Brain microvascular endothelial cell (primary cell): ENCODE measurements around the gene TIMM10B.

Experiments used
- DNase-seq: peaks from one replicate; pipeline ENCODE4 v3.0.0-alpha.2; 2020
- H3K27ac ChIP-seq: fragments of 250-450 bp; sonication (Bioruptor Pico); 2 replicates; pipeline ENCODE4 v1.5.1; 2020; ENCODE audit warnings: mild to moderate bottlenecking, moderate library complexity
- H3K27me3 ChIP-seq: fragments of 250-450 bp; sonication (Bioruptor Pico); replicated peaks from 2 replicates; pipeline ENCODE4 v1.5.1; 2020; ENCODE audit warnings: mild to moderate bottlenecking
- H3K36me3 ChIP-seq: fragments of 250-450 bp; sonication (Bioruptor Pico); replicated peaks from 2 replicates; pipeline ENCODE4 v1.5.1; 2020; ENCODE audit warnings: mild to moderate bottlenecking
- H3K4me3 ChIP-seq: 2 replicates; pipeline ENCODE4 v1.5.1; 2011; ENCODE audit warnings: low read depth, mild to moderate bottlenecking, control low read depth, low read length, moderate library complexity
- in situ Hi-C: cut with HindIII; loops from 2 replicates; pipeline ENCODE4 v1.10.0; 2017; ENCODE audit warnings: low sequenced_read_pairs, low pct_ligation_motif_present
- TF ChIP-seq, protein P1 (sequence below): IDR thresholded peaks from 2 replicates; pipeline ENCODE4 v1.5.1; 2011; ENCODE audit warnings: low read depth, mild to moderate bottlenecking, moderate library complexity, low read length, control low read depth, inconsistent platforms; ENCODE audit errors: missing control alignments

TIMM10B gene

DNA sequence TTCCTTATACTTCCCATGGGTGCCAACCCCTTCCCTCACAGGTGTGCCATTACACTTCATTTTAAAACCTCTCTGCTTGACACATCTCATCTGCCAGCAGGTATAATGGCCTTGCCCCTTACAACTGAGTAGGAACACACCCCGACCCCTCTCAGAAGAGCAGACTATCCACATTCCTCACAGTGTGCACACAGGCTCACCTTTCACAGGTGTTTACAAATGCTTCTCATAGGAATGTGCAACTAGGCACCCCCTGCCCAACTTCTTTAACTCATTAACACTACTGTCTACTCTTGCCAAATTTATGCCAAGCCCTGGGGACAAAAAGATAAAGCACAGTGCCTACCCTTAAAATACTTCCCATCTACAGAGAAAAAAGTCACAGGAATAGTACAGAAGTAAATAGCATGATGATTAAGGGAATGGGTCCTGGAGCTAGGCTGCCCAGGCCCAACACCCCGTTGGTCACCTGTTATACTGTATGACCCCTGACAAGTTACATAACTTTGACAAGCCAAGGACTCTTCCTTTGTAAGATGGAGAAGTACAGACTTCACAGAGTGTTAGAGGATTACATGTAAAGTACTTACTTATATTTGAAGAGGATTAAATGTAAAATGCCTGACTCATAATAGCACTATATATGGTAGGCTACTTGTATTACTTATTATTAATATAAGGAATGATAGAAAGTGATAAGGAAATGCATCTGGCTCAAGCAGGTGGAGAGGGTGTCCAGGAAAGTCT is 22.8 kb upstream of the TIMM10B start:
- TF ChIP-seq, protein P1, sequence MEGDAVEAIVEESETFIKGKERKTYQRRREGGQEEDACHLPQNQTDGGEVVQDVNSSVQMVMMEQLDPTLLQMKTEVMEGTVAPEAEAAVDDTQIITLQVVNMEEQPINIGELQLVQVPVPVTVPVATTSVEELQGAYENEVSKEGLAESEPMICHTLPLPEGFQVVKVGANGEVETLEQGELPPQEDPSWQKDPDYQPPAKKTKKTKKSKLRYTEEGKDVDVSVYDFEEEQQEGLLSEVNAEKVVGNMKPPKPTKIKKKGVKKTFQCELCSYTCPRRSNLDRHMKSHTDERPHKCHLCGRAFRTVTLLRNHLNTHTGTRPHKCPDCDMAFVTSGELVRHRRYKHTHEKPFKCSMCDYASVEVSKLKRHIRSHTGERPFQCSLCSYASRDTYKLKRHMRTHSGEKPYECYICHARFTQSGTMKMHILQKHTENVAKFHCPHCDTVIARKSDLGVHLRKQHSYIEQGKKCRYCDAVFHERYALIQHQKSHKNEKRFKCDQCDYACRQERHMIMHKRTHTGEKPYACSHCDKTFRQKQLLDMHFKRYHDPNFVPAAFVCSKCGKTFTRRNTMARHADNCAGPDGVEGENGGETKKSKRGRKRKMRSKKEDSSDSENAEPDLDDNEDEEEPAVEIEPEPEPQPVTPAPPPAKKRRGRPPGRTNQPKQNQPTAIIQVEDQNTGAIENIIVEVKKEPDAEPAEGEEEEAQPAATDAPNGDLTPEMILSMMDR = no peak
- DNase-seq = no peak
- in situ Hi-C loops = no loop called here
- Histone ChIP-seq H3K36me3 (peaks cover 43% of the 10 kb centered on the region), H3K27me3 (no peaks in the 10 kb centered on the region), H3K27ac (no peak overlapping the region), H3K4me3 (no peak overlapping the region)

DNA sequence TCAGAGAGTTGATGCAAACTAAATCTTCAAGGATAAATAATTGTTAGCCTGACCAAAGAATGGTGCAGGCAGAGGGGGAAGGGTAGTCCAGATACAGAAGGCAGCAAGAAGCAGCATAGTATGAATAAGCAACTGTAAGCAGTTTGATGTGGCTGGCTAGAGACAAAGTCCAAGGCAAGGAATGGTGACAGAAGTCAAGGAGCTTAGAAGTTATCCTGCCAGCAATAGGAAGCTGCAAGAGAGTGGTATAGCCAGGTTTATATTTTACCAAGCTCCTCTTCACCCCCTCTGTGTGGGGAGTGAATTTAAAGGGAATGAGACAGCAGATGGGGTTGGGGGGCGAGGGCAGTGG is 22.2 kb upstream of the TIMM10B start:
- Histone ChIP-seq H3K27ac (no peak overlapping the region), H3K4me3 (no peak overlapping the region), H3K36me3 (peaks cover 46% of the 10 kb centered on the region), H3K27me3 (no peaks in the 10 kb centered on the region)
- DNase-seq = no peak
- TF ChIP-seq, protein P1 = no peak
- in situ Hi-C loops = no loop called here

DNA sequence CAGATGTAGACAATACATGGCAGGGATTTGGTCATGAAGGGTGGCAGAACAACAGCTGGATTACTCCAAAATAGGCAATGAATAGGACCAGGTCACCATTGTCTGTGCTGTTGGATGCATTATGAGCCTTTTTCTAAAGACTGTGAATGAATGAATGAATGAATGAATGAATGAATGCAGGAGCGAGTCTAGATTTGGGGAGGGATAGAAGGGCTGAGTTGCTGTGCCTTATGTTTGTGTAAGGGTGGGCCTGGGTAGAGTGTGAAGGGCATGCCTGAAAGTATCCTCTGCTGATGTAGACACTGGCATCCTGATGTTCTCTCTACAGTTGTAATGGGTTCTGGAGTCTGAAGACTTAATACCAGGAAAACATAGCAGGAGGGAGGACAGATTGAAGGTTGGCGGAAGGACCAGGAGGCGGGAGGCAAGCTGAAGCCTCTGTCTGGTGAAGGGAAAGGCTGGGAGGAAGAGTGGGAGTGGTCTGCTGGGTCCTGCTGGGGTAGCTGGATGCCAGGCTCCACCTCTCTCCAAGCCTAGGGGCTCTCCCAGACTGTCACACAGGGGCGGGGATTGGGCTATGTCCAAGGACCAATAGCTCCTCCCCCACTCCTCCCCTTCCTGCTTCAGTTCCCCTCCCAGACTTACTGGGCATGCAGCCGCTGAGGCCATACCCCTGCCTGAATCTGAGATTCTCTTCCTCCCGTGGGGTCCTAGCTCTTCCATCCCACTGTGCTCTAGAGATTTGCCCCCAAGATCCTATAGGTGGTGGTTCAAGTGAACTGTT is 12.4 kb upstream of the TIMM10B start:
- Histone ChIP-seq H3K4me3 (no peak overlapping the region), H3K27ac (no peak overlapping the region)
- TF ChIP-seq, protein P1 = no peak

DNA sequence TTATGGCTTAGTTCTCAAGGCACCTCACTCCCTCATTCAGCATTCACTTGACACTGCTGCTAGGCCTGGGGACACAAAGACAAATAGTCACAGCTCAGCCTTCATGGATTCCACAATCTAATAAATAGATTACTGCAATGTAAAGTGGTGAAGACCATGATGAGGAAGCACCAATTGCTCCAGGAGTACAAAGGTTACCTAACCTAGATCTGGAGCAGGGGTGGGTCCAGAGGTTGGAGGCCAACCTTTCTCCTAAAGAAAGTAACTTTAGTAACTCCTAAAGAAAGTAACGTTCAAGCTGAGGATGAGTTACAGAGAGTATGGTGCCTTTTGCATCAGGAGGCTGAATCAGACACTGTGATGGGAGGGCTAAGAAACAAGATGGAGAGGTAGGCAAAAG is 11.7 kb upstream of the TIMM10B start:
- Histone ChIP-seq H3K36me3 (peaks cover 5% of the 10 kb centered on the region), H3K4me3 (no peak overlapping the region), H3K27ac (no peak overlapping the region), H3K27me3 (no peaks in the 10 kb centered on the region)
- DNase-seq = no peak
- in situ Hi-C loops = no loop called here
- TF ChIP-seq, protein P1 = no peak

More for the DNA sequence above, 12.4 kb upstream of the TIMM10B start:
- in situ Hi-C loops = no loop called here
- no peaks in the 10 kb centered on the region for H3K27me3 ChIP-seq
- peaks cover 8% of the 10 kb centered on the region for H3K36me3 ChIP-seq
- DNase-seq = peak; percentile 92

DNA sequence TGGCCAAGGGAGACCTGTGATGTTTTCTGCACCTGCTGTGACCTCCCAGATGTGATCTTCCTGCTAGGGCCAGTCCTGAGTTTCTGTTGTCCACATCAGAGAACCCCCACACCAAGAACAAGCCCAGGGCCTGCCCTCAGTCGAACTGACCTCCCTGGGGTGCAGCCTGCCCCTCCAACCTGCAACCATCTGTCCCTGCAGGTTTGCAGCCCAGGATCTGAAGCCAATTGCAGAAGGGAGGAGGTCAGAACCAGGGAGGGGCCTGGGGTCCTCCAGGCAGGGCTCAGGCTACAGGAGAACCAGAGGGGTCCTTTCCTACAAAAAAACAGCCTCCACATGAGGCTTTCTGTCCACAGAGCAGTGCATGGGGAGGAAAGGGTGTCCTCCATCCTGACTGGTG is 8.4 kb upstream of the TIMM10B start:
- Histone ChIP-seq H3K4me3 (peak overlapping the region; percentile 93), H3K27me3 (no peaks in the 10 kb centered on the region), H3K27ac (no peak overlapping the region), H3K36me3 (peaks cover 17% of the 10 kb centered on the region)
- in situ Hi-C loops = no loop called here
- TF ChIP-seq, protein P1 = no peak
- no peak for DNase-seq
